ENCODE results near the gene GLCE.
"Not testable (repeated sequence)": the region's sequence is repeated elsewhere in the genome, so short reads cannot be mapped to it uniquely, and the experiment has no call there.

The GLCE gene

DNA sequence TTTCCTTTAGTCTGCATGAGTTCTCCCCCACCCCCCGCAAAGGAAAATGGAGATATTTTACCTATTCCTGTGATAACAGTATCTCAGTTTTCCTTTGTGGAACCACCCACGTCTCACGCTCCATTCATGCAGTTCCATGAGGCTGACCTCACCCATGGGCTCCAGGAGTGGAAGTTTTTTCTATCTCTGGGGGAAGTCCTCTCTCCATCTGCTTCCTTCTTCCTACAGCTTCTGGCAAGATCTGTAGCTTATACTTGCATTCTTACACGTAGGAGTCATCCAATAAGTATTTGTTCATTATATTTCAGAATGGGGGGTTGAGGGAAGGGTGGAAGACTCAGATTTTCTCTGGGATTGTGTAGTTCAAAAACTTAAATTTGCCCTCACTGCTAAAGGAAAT lies 5.8 kb upstream of the GLCE start:
- H3K4me3 ChIP-seq (ENCODE audit: low read length): no peak overlapping the region
- no peak for DNase-seq (ENCODE audit: low read depth, low spot score)

DNA sequence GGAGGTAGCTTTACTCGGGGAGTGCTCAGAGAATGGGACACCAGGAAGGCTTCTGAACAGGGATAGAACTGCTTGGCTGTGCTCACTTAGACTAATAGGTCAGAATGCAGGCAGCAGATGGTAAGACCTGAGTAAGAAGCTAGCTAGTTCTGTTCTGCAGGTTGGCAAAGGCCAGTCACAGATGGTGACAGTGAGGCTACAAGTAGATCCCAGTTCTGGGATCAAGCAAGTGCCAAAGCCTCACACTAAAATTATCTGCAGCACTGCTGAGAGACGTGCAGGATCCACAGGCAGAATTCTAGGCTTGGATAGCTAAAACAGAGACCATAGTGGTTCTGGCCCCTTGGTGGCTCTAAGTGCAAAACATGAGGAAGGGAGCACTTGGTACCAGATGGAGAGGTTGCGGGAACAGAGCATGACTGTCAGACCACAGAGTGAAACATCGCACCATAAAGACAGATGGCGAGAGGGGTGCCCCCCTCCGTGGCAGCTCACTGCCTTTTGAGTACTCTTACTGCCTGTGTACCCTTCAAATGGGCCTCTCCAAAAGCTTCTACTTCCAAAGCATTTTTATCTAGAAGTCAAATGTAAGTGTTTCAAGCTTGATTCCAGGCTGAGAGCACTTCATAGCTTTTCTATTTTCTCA lies 3.6 kb upstream of the GLCE start:
- no peak overlapping the region for H3K4me3 ChIP-seq (ENCODE audit: low read length)
- peak; percentile 14 for DNase-seq (ENCODE audit: low read depth, low spot score)

DNA sequence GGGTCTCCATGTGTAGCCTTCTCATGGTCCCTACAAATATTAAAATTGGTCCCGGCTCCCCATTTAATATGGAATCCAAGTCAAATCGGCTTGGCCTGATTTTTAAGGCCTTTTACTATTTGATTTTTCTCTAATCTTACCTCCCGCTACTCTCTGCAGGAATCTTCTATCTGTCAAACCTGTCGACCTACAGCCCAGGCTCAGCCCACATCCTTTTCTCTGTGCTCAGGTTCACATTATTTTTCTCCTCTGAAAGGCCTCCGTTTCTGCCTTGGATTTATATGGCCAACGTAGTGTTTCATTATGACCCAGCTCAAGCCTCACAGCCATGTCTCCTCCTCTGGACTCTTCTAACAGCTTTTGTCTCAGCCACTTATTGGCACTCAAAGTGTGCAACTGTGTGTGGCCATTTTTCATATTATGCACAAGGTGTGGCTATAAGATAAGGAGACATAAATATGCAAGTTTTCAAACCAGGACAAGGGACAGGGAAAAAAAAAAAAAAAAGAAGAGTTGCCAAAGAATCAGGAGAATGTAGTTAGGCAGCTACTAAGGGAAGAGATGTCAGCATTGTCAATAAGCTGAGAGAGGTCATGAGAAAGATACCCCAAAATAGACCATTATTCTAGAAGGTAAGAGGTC lies 2.1 kb upstream of the GLCE start:
- no peak for DNase-seq (ENCODE audit: low read depth, low spot score)
- no peak overlapping the region for H3K4me3 ChIP-seq (ENCODE audit: low read length)

DNA sequence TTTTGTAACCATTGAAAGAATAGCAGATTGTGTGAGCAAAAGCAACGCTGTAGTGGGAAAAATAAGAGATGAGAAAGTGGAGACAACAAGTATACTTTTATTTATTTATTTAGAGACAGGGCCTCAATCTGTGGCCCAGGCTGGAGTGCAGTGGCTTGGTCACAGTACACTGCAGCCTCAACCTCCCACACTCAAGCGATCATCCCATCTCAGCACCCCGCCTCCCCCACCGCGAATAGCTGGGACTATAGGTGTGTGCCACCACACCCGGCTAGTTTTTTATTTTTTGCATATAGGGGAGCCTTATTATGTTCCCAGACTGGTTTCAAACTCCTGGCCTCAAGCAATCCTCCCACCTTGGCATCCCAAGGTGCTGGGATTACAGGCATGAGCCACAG lies 1.6 kb upstream of the GLCE start:
- H3K4me3 ChIP-seq (ENCODE audit: low read length): no peak overlapping the region
- no peak for DNase-seq (ENCODE audit: low read depth, low spot score)

DNA sequence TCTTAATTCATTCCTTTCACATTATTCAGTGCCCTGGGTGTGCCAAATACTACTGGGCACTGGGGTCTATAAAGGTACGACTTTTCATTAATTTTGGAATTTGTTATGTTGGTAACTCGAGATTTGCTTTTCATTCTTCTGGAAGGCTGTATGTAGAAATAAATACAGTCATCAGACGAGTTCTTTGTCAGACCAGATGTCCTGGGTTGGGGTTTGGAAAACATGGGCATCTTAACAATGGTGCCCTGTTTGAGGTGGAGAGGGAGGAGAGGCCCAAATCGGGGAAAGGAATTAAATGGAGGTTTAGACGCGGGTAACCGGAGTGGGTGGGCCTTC lies 662 bp upstream of the GLCE start:
- no peak for DNase-seq (ENCODE audit: low read depth, low spot score)
- peak overlapping the region; percentile 75 for H3K4me3 ChIP-seq (ENCODE audit: low read length)

DNA sequence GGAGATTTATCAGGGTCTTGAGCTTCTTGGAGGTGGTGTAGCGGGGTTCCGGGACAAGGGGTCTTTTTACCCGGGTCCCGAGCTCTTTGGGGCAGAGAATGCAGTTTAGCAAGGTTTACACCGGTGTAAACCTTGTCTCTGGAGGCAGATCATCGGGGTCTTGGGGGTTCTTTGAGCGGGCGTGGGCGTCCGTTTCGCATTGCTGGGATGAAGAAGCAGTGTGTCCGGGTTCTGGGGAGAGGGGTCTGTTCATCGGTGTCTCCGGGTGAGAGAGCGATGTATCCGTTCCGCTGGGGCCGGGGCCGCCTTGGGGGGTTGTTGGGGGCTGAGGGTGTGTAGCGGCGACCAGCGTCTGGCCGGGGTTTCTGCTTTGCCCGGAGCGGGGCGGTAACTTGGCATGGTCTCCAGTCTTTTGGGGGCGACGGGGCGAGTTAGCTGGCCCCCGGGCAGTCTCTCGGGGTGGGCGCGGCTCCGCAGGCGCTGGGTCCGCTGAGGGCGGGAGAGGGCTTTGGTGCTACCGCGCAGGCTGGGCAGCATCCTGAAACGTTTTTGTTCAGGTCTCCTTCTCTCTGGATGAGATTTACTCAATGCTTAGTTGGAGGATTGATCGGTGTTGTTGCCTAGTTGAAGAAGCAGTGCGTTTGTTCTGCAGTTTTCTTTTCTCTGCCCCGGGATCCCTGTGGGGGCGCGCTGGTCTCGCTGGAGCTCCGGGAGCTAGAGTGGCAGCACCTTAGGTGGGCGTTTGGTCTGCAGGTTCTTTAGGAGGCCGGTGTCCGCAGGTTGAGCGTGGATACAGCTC lies 843 bp downstream of the GLCE start:
- H3K4me3 ChIP-seq (ENCODE audit: low read length): peak overlapping the region; percentile 75
- peak; percentile 11 for DNase-seq (ENCODE audit: low read depth, low spot score)

DNA sequence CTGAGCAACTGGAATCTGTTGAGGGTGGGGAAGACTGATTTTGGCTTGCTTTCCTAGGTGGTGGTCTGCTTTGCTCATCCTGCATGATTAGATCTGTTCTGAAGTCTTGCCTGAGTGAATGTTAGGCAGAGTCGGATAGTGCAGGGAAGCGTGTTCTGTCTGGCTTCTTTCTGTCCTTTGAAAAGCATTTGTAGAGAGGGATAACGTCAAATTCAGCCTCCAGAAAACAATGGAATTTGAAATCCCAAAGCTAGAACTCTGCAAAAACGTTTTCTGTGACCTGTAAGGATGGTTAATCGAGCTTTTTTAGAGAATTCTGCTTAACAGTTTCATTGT lies 1.4 kb downstream of the GLCE start:
- H3K4me3 ChIP-seq (ENCODE audit: low read length): peak overlapping the region; percentile 75
- DNase-seq (ENCODE audit: low read depth, low spot score): no peak

DNA sequence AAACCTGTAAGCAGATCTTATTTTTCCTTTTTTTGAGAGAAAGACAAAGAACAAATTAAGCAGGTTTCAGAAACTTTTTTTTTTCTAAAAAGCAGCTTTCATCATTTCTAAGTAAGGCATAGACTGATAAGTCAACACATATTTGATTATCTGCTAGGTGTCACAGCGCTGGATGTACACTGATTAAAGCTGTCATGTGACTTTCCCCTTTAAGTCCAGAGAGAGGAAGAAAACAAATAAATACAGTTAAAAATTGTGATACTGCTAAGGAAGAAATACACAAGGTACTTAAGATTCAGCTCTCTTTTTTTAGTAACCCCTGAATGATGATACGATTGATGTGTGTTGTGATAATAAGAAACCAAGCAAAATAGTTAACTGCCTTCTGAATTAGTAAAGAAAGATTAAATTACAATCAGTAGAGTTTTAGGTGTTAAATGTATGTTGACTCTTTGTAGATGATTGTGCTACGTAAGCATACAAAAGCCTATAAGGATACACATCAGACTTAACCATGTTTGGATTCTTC lies 2.8 kb downstream of the GLCE start:
- H3K4me3 ChIP-seq (ENCODE audit: low read length): no peak overlapping the region
- DNase-seq (ENCODE audit: low read depth, low spot score): no peak

DNA sequence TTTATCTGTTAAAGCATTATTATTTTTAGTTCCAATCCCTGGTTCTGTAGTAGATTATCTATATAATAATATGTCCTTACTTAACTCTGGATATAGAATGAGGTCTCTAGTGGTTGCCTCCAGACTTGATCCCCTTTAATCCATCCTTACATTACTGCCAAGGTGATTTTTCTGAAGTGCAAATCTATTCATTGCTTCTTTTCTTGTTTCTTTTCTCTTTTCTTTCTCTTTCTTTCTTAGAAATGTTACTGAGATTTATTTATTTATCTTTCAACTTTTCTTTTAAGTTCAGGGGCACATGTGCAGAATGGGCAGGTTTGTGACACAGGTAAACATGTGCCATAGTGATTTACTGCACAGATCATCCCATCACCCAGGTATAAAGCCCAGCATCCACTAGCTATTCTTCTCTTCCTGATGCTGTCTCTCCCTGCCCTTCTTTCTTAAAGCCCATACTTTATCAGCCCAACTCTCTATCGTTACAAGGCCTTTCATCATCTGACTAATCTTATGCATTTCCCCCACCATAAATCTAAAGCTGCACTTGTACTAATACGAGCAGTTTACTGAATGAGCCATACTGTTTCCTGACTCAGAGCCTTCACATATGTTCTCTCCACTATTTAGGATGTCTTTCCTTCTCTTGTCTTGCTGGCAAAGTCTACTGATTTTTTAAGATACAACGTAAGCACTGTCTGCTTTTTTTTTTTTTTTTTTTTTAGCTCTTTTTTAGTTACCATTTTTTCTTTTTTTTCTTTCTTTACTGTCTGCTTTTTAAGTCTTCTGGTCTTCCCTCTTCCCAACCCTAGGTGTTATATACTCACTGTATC lies 4.6 kb downstream of the GLCE start:
- H3K4me3 ChIP-seq (ENCODE audit: low read length): no peak overlapping the region
- DNase-seq (ENCODE audit: low read depth, low spot score): no peak

DNA sequence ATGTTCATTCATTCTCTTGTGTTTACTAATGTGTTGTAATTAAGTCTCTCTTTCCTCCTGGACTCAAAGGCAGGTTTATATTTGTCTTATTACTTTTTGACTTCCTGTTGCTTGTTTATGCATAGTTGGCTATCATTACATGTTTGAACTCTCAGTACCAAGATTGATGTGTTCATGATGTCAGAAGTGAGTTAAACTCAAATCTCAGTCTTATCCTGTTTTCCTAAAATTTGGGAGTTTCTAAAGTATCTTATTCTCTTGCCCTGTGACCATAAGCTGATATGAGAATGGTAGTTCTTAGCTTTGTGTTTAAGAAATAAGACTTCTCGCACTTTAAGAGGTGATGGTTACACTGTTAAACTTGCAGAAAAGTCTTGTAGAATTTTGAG lies 5.2 kb downstream of the GLCE start:
- DNase-seq (ENCODE audit: low read depth, low spot score): no peak
- H3K4me3 ChIP-seq (ENCODE audit: low read length): no peak overlapping the region

DNA sequence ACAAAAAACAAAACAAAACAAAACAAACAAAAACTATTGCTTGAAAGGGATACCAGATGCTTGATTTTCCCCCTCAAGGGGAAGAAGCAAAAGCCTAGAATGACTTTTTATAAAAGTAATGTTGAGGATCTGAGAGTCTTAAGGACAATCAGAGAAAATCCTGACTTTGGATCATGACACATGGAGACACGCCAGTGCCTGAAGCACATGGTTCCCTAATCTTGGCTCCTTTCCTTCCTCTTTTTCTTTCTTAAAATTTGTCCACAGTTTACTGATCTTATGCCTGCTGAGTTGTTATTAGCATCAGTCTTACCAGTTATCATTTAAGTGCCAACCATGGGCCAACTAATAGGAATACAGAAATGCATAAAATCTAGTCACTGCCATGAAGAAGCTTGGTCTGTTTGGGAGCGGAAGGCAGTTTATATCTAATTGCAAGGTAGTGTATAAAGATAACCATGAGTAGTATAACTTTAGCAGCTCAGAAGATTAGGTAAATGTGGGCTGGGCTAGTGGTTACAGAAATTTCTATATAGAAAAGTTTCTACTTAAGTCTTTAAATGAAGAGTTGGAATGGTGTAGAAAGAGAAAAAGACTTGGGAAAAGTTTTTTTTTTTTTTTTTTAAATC lies 6.9 kb downstream of the GLCE start:
- no peak for DNase-seq (ENCODE audit: low read depth, low spot score)
- no peak overlapping the region for H3K4me3 ChIP-seq (ENCODE audit: low read length)

DNA sequence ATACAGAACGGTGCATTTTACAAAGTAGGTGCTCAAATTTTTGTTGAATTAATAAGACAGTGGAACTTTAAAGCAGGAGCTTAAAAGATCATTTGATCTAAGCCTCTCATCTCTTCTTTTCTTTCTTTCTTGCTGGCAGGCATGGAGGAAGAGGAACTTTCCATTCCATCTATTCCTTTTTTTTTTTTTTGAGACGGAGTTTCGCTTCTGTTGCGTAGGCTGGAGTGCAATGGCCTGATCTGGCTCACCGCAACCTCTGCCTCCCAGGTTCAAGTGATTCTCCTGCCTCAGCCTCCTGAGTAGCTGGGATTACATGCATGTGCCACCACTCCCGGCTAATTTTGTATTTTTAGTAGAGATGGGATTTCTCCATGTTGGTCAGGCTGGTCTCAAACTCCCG lies 7.9 kb downstream of the GLCE start:
- H3K4me3 ChIP-seq (ENCODE audit: low read length); DNase-seq (ENCODE audit: low read depth, low spot score): not testable (repeated sequence)

DNA sequence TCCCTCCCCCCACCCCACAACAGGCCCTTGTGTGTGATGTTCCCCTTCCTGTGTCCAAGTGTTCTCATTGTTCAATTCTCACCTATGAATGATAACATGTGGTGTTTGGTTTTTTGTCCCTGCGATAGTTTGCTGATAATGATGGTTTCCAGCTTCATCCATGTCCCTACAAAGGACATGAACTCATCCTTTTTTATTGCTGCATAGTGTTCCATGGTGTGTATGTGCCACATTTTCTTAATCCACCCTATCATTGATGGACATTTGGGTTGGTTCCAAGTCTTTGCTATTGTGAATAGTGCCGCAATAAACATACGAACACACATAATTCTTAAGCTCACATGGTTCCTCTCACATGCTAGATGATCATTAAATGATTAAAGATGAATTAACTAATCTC lies 9.1 kb downstream of the GLCE start:
- DNase-seq (ENCODE audit: low read depth, low spot score); H3K4me3 ChIP-seq (ENCODE audit: low read length): not testable (repeated sequence)

DNA sequence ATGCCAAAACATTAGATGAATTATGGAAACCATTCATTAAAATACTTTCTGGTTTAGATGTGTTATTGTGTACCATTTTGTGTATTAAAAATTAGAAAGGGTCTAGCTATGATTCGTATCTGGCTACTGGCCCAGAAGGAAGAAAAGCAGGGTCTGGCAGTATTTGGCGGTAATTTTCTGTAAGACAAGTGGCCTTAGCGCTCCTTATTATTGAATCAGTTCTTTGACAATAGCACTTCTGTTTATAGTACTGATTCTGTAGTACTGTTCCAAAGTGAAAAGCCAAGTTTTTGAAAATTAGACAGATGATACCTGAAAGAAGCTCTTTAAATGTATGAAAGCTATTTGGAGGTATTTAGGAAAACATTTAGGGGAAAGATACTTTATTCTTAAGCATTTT lies 10.2 kb downstream of the GLCE start:
- DNase-seq (ENCODE audit: low read depth, low spot score): no peak
- H3K4me3 ChIP-seq (ENCODE audit: low read length): no peak overlapping the region

DNA sequence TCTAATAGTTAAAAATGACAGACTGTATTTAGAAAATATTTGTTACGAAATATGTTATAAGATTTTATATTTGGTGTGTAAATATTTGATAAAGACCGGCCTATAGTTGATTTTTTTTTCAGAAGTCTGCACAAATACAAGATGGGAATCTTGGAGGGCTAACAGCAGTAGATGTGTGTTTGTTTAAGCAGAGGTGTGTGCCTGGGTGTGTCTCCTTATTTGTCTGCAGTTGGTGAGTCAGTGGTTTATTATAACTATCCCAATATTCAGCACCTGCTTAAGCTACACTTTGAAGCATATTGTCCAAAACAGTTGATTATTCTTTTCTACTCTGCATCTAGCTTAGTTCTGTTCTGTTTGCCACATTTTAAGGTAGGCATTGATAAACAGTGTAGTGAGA lies 12.4 kb downstream of the GLCE start:
- DNase-seq (ENCODE audit: low read depth, low spot score): no peak

DNA sequence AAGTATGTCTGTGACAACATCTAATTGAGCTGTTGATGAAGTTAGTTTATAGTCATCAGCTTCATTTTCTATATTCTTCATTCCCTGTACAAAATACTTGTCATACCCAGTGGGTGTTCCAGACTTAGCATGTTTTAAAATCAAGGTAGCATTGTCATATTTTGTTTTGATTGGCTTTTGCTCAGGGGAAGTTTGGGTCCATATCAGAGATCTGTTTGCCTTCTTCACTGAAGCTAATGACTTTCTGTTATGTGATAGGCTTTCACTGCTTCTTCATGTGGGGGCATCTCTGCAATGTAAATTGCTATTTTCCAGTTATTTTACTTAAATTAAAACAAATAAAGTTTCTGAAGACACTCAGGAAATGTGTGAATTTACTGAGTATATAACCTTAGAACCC lies 15.1 kb downstream of the GLCE start:
- no peak overlapping the region for H3K4me3 ChIP-seq (ENCODE audit: low read length)
- DNase-seq (ENCODE audit: low read depth, low spot score): no peak

More for the DNA sequence above, 12.4 kb downstream of the GLCE start:
- no peak overlapping the region for H3K4me3 ChIP-seq (ENCODE audit: low read length)

DNA sequence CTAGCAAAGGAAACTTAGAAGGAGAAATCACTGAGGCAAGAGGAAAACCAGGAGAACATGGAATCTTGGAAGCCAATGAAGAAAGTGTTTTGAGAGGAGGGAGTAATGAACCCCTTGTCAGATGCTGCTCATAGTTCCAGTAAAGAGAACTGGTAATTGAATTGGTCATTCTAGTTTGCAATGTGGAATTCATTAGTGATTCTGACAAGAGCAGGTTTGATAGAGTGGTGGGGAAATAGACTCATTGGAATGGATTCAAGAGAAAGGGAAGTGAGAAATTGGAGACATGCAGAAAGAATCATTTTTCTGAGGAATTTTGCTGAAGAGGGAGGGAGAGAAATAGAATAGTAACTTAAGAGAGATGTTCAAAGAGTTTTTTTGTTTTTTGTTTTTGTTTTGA lies 21.0 kb downstream of the GLCE start:
- DNase-seq (ENCODE audit: low read depth, low spot score): no peak
- no peak overlapping the region for H3K4me3 ChIP-seq (ENCODE audit: low read length)

DNA sequence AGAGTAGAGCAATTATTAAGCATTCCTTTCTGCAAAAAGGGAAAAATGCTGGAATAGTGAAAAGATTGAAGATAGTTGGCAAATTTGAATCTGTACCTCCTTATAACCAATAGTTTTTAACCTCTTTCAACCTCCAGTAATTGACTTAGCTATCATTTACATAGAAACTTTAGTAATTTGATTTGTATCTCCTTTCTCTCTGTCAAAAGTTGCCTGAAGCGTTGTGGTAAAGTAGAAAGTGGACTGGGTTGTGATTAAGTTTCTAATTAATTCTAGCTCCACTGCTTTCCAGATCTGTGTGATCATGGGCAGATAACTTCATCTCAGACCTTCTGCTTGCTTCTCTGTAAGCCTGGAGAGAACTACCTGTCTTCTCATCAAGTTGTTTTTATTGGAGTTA lies 24.8 kb downstream of the GLCE start:
- DNase-seq (ENCODE audit: low read depth, low spot score): no peak
- H3K4me3 ChIP-seq (ENCODE audit: low read length): no peak overlapping the region

DNA sequence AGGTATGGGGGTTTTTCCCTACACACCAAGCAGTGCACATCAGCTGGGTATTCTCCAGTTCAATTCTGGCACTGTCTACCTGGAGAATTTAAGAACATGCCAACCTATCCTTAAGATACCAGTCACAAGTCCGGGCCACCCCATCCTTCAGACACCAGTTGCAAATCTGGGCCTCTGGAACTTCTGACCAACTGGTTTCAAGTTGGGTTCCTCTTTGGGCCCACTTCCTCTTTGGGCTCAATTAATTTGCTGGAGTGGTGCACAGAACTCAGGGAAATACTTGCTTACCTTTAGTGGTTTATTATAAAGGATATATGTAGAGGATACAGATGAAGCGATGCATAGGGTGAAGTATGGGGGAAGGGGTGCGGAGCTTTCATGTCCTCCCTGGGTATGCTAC lies 25.3 kb downstream of the GLCE start:
- no peak for DNase-seq (ENCODE audit: low read depth, low spot score)
- H3K4me3 ChIP-seq (ENCODE audit: low read length): no peak overlapping the region

Data from Jurkat, Clone E6-1 (cell line).